SK-N-MC (cell line): ENCODE measurements around the gene CMSS1.

Experiments used
- EZH2 ChIP-seq: fragments of 200-600 bp; sonication (generic); IDR thresholded peaks from one replicate; pipeline ENCODE4 v1.6.1; 2017; ENCODE audit warnings: antibody characterized with exemption
- FOXP2 ChIP-seq: optimal IDR thresholded peaks from 2 replicates; pipeline ENCODE3; 2011; ENCODE audit warnings: mild to moderate bottlenecking, moderate library complexity; ENCODE audit not compliant: insufficient read depth; ENCODE audit errors: extremely low read length, control extremely low read depth
- POLR2AphosphoS5 ChIP-seq: IDR thresholded peaks from 2 replicates; pipeline ENCODE4 v1.6.1; 2012; ENCODE audit warnings: mild to moderate bottlenecking, low read depth, low read length, borderline replicate concordance

DNA sequence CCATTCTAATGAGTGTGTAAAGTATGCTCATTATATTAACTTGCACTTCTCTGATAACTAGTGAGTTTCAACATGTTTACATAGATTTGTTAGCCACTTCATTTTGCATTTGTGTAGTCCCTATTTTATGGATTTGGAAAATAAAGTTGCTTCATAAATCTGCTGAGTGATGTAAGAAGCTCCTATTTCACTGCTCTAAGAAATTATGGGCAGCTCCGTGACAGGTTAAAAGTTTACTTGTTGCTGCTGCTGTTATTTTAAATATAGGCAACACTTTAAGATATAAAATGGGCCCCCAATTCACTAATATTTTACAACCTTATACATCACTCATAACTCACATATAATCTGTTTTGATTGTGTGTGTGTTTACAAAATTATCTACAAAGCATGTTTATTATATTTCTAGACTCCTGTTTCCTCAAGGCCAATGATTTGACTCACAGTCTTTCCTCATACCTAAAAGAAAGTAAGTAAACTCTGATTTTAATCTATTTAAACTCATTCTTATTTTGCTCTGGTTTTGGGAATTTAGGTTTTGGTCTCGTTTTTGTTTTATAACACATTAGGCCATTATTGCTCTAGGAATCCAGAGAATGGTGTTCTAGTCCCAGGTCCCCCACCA lies 348.4 kb downstream of the CMSS1 start:
- TF ChIP-seq POLR2AphosphoS5 (no peak), EZH2 (no peak), FOXP2 (no peak)
